GM18867 (cell line): ENCODE results near the gene EFCAB7.
"Not testable (repeated sequence)": the region's sequence is repeated elsewhere in the genome, so short reads cannot be mapped to it uniquely, and the experiment has no call there.

ENCODE experiments used
- ATAC-seq: cut with Tn5 transposase; IDR thresholded peaks from one replicate; pipeline ENCODE4 v1.9.1; 2021; ENCODE audit warnings: mild to moderate bottlenecking, moderate library complexity; ENCODE audit not compliant: unreplicated experiment

EFCAB7 gene

DNA sequence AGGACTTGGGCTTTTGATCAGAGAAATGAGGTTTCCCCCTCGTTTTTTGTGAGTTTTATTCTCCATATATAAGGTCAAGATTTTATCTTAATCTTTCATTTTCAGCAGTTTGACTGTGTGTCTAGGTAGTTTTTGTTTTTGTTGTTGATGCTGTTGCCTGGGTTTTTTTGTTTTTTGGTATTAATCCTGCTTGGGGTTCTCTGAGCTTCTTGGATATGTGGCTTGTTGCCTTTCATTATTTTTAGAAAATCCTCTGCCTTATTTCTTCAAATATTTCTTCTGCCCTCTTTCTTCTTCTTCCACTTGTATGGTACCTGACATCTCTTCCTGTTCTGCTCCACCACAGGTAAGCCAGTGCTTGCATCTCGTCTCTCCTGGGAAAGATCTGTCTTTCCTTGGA lies 25.0 kb downstream of the EFCAB7 start:
- no peak for ATAC-seq

DNA sequence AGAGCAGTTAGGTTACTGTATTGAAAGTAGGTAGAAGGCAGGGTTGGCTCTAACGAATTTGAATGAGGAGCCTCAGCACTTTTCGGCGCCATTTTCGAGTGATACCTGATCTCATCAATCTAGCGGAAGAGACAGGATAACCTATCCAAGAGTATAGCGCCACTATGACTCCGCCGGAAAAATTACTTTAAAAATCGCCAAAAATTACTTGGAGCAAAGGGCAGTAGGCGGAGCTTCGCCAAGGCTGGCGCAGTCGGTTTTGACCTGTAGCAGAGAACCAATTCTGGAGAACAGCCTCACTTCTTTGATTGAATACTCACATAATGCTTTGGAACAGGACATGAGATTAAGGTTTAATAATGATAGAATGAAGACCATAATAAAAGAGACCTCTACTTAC lies 25.6 kb downstream of the EFCAB7 start:
- no peak for ATAC-seq

DNA sequence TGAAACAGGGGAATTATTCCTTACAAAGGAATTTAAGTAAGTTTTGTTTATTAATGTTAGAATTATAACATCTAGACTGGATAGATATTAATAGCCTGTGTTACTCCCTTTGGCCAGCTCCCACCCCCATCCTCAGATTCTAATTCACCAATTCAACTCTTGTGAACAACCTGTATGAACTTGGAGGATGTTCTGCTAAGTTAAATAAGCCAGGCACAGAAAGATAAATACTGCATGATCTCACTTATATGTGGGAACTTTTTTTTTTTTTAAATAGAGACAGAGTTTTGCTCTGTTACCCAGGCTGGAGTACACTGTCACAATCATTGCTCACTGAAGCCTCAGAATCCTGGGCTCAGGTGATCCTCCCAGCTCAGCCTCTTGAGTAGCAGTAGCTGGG lies 32.2 kb downstream of the EFCAB7 start:
- ATAC-seq, result no peak

DNA sequence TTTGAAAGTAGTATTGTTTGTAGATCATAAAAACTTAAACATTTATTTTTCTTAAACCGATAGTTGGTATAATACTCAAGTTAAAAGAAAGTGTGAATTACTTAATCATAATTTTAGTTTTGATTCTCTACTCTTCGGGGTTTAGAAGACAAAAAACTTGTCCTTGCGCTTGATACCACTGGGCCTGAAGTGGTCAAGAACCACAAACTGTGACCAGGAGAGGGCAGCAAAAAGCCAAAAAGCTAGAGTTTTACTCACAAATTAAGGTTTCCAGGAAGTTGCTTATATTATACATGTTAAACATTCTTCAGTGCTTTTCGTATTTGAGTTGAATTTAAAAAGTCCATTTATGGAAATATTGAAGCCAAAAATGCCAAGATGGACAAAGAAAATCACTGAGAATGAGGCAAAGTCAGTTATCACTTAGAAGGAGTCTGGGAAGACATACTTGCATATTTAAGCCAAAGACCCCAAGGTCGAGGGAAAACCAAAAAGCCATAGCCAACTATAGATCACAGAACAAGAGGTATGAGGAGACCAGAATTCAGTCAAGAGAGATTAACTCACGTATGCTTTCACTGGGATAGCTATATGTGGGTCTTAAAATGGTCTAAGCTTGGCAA lies 34.2 kb downstream of the EFCAB7 start:
- ATAC-seq, result peak; percentile 74

DNA sequence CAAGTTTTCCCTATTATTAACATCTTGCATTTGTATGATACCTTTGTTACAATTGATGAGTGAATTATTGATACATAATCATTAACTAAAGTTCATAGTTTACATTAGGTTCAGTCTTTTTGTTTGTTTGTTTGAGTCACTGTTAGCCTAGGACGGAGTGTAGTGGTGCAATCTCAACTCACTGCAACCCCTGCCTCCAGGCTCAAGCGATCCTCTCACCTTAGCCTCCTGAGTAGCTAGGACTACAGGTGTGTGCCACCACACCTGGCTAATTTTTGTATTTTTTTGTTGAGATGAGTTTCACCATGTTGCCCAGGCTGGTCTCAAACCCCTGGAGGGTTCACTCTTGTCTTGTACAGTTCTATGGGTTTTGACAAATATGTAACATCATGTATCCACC lies 36.0 kb downstream of the EFCAB7 start:
- ATAC-seq, result no peak

DNA sequence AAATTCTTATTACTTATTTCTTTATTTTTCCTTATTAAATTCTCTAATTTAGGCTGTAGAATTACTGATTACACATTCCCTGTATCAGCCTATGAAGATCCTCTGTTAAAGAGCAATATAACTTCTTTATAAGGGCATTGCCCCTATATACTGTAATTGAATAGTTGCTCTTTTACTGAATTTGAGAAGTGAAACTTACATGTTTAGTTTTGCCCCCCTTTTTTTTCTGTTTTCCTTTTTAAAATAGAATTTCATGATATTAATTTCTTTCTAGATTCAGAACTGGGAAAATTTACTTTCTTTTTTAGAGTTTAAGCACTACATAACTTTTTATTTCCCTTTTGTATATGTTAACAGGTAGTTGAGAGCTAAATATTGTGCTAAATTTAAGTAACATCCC lies 40.4 kb downstream of the EFCAB7 start:
- peak; percentile 83 for ATAC-seq

DNA sequence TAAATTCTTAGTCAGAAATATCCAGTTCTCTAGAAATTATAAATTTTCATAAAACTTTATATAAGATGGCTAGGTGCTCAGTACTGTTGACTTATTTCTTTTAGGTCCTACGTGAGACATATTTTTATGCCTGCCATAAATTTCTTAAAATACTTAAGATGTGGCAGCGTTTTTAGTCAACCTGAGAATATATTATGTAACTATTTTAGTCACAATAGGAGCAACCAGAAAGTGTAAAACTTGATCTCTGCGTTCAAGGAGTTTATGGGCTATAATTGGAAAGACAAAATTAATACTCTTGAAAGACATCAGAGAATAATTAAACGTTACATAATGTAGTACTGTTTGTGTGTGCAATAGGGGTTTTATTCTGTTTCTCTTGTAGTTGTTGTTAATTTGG lies 45.7 kb downstream of the EFCAB7 start:
- ATAC-seq, result no peak

DNA sequence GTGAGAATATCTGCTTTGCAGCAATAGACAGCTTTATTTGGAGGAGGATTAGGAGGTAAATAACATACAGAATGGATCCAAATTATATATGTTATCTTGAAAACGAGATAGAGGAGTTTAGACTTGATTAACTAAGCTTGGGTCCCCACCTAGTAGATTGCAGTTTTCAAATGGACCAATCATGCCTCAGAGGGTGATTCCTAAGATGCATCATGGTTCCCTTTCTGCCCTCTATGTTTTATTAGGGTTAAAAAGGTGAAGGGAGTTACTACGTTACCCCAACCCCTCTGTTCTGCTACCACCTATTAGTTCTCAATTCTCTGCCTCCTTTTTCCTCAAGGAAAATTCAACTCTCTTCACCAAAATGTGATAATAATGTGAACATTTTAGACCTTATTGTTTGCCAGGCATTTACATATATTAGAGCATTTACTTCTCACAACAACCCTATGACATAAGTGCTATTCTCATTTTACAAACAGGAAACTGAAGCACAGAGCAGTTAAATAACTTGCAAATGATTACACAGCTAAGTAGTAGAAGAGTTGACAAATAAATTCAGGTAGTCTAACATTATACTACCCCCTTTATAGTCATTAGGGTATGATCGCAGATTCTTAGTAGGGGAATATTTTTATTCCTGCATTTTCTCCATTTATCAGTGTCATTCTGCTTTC lies 46.5 kb downstream of the EFCAB7 start:
- peak; percentile 84 for ATAC-seq

DNA sequence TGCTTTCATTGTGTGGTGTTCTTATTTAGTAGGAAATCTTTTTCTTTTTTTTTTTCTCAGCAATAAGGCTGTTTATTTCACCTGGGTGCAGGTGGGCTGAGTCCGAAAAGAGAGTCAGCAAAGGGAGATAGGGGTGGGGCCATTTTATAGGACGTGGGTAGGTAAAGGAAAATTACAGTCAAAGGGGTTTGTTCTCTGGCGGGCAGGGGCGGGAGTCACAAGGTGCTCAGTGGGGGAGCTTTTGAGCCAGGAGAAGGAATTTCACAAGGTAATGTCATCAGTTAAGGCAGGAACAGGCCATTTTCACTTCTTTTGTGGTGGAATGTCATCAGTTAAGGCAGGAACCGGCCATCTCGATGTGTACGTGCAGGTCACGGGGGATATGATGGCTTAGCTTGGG lies 49.4 kb downstream of the EFCAB7 start:
- ATAC-seq, result not testable (repeated sequence)

DNA sequence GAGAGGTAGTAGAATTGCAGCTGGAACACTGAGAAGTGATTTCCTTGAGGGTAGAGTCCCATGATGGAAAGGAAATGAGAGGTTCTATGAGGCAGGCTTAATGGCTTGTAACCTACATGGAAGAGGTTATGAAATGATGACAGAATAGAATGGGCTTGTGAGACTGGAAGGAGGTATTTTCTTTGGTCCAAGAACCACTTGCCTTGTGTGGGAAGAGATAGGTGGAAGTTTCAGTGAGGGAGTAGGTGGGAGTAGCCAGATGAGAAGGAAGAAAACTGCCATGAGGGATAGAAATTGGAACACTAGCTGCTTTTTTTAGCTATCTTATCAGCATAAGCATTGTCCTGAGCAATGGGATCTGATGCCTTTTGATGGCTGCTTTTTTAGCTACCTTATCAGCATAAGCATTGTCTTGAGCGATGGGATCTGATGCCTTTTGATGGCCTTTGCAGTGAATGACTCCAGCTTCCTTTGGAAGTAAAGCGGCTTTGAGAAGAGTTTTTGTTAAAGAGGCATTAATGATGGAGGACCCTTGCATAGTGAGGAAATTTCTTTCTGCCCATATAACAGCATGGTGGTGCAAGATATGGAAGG lies 51.0 kb downstream of the EFCAB7 start:
- ATAC-seq, result not testable (repeated sequence)

DNA sequence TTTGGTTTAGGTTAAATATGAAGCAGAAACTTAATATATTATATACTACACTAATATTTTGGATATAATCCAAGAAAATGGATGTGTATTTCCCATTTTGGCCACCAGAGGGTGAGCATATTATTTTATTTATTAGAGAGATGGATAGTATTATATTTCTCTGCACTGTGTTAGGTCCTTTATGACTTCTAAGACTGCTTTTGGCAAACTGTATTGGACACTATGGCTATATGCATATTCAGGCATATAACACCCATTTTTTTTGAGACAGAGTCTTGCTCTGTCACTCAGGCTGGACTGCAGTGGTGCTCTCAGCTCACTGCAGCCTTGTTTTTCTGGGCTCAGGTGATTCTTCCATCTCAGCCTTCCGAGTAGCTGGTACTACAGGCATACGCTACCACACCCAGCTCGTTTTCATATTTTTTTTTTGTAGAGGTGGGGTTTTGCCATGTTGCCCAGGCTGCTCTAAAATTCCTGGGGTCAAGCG lies 52.1 kb downstream of the EFCAB7 start:
- ATAC-seq, result no peak

DNA sequence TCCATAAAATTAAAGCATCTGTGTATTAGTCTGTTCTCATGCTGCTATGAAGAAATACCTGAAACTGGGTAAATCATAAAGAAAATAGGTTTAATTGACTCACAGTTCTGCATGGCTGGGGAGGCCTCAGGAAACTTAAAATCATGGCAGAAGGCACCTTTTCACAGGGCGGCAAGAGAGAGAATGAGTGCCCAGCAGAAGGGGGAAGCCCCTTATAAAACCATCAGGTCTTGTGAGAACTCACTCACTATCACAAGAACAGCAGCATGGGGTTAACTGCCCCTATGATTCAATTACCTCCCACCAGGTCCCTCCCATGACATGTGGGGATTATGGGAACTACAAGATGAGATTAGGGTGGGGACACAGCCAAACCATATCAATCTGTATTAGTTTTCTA lies 63.0 kb downstream of the EFCAB7 start:
- not testable (repeated sequence) for ATAC-seq

DNA sequence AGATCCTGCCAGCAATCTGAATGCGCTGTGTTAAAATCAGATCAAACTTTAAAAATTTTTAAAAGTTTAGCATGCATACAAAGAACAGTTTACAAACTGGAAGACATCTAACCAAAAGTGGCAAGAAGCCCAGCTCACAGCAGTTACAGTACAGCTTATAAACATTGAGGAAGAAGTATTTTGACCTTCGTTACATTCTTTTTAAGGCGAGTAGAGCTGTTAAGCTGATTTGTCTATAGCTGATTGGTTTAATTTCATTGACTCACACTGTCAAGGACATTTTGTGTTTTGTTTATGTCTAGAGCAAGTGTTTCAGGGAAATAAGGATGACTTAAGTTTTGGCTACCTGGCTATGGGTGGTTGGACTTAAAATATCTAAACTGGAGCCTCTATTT lies 66.8 kb downstream of the EFCAB7 start:
- ATAC-seq, result no peak

DNA sequence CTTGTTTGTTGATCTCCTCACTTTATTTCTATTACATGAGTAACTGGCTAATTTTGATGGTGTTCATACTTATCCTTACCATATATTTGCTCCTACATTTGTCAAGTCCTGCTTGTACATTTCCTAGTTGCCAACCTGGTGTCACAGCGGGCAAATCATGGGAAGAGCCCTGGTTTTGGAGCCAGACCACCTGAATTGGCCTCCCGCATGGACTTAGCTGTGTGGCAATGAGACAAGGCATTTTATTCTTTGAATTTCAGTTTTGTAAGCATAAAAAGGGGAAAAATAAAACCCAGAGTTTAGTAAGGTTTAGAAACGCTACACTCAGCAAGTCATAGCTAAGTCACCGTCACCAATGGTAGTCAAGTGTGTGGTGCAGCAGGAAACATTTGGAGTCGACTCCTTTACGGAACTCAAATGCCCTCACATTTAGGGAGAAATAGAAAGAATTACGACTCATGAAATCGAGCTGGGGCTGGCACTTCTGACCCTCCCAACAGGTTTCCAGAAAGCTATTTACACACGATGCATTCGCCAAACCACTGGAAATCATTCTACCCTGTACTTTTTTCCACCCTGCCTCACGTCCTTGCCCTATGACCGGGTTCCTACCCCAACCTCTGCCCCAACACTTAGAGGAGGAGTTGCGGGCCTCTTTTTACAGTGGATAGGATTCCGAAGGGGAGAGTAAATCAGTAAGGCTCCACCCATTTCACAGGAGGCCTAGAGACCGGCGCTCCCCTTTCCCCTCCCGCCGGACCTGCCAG lies 69.4 kb downstream of the EFCAB7 start:
- no peak for ATAC-seq

DNA sequence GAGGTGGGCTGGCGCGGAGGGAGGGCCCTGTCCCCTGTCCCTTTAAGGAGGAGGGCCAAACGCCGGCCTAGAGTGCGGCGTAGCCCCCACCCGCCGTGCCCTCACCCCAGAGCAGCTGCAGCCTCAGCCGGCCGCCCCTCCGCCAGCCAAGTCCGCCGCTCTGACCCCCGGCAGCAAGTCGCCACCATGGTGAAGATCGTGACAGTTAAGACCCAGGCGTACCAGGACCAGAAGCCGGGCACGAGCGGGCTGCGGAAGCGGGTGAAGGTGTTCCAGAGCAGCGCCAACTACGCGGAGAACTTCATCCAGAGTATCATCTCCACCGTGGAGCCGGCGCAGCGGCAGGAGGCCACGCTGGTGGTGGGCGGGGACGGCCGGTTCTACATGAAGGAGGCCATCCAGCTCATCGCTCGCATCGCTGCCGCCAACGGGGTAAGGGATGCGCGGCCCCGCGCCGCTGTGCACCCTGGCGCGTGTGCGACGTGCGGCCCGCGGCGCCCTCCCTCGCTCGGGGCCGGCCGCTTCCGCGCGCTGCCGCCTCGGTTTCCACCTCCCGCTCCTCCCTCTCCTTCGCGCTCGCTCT lies 70.1 kb downstream of the EFCAB7 start, which contains the start of gene PGM1:
TSS of gene PGM1 (plus strand) at position 109 of the 583 bp plus-strand sequence. CDS start at position 187, 78 bp downstream.
- peak; percentile 79 for ATAC-seq

DNA sequence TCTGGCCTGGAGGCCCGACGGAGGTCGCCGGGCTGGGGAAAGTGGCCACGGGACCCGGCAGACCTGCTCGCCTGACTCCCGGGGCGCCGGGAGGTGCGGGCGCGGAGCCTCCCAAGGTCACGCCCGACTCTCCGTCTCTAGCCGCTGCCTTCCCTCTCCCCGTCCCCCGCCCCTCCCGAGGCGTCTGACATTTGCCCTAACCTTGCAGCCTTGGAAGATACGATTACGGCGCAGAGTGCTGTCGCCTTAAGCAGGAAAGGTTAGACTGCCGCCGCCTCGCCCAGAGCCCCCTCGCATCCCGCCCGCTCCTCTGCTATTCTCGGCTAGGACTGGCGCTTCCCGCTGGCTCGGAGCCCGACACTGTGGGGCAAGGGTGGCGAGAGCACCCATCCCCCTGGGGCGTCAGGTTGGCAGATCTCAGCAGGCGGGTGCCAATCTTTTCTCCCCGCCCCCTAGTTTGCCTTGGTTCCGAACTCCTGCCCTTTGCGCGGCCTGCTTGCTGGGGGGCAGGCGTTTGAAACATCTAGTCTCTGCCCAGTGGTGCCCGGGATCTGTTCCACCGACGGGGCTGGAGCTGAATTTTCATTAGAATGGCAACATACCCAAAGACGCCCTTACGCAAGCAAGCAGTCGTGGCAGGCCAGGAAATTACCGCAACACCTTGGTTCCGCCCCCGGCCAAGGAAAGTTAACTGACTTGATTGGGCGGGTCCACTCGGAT lies 70.7 kb downstream of the EFCAB7 start:
- peak; percentile 51 for ATAC-seq

DNA sequence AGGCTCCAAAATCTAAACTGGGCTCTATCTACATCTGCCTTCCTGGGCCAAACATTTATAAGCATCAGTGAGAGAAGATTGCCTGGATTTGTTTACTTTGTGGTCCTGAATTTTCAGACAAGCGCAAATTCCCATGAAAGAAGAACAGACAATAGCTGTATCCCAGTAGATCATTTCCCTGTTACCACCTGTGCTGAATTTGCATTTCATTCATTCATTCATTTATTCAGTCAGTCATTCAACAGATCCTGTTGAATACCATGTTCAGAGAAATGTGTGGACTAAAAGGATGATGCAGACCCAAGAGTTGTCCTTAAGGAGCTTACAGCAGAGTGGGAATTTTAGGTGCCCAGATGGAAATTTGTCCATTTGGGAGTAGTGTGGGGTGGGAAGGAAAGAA lies 72.1 kb downstream of the EFCAB7 start:
- no peak for ATAC-seq

DNA sequence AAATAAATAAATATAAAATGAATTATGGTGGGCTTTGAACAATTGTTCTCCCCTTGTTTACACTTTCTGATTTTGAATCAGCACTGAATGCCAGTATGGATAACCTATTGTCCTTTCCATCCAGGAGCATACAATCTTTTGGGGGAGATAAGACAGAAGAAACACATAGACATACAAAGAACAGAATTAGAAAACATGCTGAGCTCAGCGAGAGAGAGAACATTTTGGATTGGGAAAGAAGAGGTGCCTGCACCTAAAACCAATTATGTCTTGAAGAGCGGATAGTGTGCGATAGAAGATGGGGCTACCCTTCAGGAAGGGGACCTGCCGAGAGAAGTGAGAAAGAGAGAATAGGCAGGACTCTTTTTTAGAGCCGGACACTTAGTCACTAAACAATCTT lies 76.5 kb downstream of the EFCAB7 start:
- no peak for ATAC-seq

DNA sequence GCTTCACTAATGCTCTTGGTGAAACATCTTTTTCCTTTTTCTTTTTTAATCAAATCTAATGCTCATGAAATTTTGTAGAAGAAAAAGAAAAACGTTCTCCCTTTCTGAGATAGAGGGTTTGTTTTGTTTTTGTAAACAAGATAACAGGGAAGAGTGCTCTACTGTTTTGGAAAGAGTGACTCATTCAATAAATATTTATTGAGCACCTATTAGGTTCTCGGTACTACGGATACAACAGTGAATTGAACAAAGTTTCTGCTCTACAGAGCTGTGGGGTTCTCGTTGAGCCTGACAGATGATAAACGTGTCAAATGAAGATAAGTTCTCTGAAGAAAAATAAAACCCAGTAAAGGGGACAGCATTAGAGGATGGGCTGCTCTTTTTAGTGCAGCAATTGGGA lies 76.9 kb downstream of the EFCAB7 start:
- ATAC-seq, result no peak

DNA sequence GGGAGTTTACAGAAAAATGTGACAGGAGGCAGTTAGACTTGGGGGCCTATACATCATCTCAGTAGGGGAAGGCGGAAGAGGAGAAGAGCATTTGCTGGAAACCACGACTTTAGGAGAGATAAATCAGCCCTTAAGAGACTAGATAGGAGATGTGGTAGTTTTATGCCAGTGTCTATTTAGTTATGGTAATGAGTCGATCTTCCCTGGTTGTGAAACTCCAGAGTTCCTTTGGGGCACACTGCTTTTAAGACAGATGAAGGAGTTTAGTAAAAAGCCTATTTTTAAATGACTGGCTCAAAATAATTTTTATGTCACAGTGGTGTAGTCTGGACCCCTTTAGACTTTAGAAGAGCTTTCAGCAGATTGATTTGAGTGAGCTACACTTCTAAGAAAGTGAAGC lies 77.7 kb downstream of the EFCAB7 start:
- ATAC-seq, result no peak
